ENCODE results near the gene MPZL1.
"Not testable (repeated sequence)": the region's sequence is repeated elsewhere in the genome, so short reads cannot be mapped to it uniquely, and the experiment has no call there.

The MPZL1 gene

DNA sequence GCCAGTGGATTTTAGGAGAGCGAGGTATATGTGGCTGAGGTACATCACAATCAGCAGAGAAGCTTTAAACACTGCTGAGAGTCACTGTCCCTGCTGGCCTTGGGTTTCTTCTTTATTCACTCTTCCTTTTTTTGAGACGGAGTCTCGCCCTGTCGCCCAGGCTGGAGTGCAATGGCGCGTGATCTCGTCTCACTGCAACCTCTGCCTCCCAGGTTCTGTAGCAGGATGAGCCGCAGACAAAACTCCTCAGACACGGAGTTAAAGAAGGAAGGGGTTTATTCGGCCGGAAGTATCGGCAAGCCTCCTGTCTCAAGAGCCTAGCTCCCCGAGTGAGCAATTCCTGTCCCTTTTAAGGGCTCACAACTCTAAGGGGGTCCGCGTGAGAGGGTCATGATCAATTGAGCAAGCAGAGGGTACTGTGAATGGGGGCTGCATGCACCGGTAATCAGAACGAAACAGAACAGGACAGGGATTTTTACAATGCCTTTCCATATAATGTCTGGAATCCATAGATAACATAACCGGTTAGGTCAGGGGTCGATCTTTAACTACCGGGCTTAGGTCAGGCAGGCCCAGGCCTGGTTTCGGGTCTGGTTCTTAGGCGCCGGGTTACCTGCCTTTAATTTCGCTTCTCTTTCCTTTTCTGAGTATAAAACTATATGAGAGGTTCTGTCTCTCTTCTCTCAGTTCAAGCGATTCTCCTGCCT lies 1.9 kb upstream of the MPZL1 start:
- not testable (repeated sequence) for DNase-seq

DNA sequence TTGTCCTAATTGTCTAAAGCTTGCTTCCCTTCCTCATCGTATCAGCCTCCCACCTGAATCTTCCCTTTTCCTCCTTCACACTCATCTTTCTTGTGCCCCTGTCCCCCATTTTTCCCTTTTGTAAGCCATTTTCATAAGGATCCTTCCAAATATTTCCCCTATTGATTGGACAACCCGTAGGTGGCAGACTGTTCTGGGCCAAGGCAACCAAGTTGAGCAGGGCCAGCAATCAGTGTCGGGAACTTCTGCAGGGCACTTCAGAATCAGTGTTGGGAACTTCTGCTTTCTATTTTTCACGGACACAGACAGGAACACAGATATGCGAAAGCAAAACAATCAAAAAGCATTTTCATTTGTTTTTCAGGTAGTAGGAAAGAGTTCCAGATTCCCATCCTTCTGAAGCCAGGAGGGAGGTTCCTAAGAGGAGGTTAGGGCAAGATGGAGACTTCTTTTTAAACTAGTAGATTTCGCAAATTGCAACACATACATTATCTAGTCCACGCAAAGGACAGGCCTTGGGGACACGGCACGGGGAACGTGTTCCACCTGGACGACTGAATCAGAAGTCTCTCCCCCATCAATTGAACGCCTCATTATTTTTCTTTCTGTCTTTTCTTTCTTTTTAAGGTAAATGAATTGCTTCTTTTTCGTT lies 691 bp upstream of the MPZL1 start:
- DNase-seq = peak; percentile 62

DNA sequence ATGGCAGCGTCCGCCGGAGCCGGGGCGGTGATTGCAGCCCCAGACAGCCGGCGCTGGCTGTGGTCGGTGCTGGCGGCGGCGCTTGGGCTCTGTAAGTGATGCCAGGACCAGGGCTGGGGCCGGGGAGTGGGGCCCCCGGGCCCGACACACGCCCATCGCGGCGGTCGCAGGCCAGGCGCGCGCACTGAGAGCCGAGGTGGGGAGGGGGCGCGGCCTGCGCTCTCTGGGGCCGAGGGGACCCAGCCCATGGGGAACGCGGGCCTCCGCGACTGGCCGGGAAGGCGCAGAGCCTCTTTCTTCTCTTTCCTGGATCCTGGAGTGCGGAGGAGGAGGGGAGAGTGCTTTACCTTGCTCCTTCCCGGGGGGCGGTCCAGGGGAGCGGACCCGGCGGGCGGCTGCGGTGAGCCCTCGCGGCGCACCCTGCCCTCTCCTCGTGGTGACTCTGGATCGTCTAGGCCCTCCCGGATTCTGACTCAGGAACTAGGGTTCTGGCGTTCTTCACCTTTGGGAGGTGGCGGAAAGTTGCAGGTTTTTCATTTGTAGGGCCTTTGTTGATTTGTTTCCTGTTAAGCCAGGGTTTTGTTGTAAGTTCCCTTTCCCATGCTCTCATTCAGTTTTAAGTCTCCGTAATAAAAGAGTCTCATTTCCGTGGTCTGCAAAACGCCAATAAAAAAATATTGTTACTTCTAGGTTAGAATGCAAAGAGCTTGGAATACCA lies 529 bp downstream of the MPZL1 start:
- DNase-seq = peak; percentile 77

DNA sequence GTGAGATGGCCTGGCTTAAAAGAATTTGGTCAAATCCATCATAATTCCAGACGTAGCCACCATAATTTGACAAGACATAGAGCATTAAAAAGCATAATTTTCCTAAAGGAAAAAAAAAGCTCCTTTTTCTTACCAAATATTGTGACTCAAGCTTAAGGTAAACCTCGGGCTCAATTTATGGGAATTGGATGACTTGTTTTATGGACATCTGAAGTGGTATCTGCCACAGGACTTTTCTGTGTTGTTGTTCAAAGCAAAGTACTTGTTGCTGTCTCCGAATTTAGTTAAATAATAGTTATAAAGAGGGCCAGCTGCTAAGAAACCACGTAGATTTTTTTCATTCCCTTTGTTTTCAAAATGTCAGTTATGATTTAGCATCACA lies 1.1 kb downstream of the MPZL1 start:
- no peak for DNase-seq

- DNase-seq = no peak
These were observed 2.0 kb downstream of the MPZL1 start for GRCh38 chr1:167723707-167724323.

GRCh38 chr1:167726008-167726407 lies 4.2 kb downstream of the MPZL1 start:
- no peak for DNase-seq

DNA sequence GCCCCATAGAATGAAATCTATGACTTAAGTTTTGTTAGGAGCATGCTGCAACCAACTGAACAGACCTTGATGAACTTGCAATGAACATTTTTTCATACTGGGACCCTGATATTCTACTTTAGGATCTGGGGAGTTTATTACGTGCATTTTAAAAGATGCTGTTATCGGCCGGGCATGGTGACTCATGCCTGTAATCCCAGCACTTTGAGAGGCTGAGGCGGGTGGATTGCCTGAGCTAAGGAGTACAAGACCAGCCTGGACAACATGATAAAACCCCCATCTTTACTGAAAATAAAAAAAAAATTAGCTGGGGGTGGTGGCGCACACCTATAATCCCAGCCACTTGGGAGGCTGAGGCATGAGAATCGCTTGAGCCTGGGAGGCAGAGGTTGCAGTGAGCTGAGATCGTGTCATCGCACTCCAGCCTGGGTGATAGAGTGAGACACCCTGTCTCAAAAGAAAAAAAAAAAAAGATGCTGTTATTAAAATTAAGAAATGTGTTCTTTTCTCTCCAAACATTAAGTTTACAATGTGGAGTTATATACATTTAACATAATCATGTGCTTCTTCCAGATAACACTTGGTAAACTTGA lies 7.1 kb downstream of the MPZL1 start:
- DNase-seq = no peak

DNA sequence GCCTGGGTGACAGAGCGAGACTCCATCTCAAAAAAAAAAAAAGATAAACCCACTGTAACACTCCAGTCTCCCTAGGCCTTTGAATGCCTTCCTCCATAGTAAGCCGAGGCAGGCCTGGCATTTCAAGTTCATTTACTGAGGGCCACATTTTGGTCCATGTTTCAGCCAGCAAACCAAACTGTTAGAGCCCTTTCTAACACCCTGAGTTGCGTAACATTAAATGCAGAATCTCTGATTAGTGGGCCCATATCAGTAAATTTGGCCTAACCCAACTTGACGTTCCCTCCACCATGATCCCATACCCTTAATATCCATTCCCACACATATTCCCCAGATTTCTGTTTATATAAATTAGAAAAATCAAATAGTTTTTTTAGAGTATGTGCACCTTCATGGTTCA lies 12.4 kb downstream of the MPZL1 start:
- DNase-seq = no peak

DNA sequence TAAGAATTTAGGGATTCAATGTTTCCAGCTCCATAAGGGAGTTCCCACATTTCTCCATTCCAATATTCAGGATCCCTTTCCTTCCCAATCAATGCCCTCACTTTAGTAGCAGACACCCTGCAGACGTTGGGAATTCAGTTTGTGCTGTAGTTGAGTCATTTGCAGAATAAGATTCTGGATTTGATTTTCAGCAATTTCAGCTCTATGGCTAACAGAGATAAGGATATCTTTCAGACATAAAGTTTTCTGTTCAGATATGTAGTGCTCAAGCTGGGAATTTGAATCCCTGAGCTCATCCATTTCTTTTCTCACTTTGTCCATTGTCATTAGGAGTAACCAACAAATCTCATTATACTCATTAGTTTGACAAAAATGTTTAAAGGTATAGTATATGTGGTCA lies 13.1 kb downstream of the MPZL1 start:
- no peak for DNase-seq

DNA sequence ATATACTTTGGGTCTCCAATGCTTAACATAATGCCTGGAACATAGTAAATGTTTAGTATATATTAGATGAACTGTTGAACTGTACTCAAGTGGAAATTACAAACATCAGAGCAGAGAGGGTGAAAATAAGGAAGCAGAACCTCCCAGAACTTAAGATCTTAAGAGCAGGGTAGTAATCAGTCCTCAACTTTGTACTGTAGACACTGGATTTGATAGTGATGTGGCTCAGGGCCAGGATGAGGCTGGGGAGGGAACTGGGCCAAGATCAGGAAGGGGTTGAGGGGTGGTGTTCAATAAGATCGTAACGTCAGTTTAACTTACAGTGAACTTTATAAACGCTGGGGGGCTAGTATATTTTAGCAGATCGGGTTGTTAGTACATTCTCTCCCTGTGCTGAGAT lies 15.4 kb downstream of the MPZL1 start:
- DNase-seq = no peak

GRCh38 chr1:167738158-167738557 lies 16.4 kb downstream of the MPZL1 start:
- no peak for DNase-seq

GRCh38 chr1:167739752-167740151 lies 18.0 kb downstream of the MPZL1 start:
- DNase-seq = no peak

DNA sequence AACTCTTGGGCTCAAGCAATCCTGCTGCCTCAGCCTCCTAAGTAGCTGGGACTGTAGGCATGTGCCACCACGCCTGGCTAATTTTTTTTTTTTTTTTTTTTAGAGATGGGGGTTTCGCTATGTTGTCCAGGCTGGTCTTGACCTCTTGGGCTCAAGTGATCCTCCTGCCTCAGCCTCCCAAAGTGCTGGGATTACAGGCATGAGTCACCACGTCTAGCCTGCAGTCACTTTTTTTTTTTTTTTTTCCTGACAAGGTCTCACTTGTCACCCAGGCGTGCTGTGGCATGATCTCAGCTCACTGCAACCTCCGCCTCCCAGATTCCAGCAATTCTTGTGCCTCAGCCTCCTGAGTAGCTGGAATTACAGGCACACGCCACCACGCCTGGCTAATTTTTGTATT lies 19.3 kb downstream of the MPZL1 start:
- not testable (repeated sequence) for DNase-seq

DNA sequence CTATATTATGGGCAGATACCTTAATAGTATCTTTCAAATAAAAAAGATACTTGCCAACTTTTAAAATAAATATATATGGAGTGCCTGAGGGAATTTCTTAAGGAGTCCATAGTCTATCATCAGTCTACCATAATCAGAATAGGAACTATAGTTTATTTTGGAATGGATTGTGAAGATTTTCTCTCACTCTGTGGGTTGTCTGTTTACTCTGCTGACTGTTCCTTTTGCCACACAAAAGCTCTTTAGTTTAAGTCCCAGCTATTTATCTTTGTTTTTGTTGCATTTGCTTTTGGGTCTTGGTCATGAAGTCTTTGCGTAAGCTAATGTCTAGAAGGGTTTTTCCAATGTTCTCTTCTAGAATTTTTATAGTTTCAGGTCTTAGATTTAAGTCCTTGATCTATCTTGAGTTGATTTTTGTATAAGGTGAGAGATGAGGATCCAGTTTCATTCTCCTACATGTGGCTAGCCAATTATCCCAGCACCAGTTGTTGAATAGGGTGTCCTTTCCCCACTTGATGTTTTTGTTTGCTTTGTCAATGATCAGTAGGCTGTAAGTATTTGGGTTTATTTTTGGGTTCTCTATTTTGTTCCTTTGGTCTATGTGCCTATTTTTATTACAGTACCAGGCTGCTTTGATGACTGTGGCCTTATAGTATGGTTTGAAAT lies 20.7 kb downstream of the MPZL1 start:
- not testable (repeated sequence) for DNase-seq

DNA sequence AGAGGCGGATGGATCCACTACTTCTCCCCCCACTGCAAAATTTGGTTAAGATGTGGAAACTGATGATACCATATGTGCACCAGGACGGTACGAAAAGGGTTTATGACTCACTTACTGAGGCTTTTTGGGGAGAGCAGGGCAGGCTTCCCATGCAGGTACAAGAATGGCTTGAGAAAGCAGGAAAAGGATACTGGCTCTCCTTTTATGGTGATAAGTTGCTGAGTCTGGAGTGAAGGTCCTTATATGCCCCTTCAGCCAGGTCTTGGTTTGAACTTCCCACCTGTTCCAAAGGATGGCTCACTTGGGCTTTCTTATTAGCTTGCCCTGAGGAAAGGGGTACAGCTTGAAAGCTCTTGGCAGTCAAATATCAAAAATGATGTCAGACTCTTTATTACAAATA lies 23.1 kb downstream of the MPZL1 start:
- no peak for DNase-seq

DNA sequence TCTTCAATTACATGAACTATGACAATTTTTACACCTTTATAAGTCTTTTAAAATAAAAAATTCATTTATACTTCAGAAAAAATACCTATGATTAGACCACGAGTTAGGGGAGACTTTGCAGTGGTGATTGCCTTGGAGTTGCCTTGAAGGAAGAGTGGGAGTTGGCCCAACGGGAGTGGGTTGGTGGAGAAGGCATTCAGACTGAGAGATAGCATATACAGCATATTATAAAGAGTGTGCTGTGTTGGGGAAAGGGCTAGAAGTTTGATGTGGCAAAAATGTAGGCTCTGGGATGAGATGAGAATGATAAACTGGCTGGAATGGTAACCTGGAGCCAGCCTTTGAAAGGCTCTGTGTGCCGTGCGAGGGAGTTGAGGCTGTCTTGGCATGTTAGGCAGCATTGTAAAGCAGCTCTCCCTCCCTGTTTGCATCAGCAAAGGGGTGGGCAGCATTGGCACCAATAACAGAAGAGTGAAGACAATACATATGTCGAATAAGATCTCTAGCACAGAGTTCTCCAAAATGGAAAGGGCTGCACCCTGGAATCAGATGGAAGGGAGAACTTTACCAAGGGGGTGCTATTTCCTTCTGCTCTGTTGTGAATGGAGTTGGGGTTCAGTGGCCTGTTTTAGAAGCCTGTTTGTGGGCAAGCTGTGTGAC lies 24.4 kb downstream of the MPZL1 start:
- no peak for DNase-seq

GRCh38 chr1:167746988-167747655 lies 25.3 kb downstream of the MPZL1 start:
- DNase-seq = no peak

GRCh38 chr1:167747988-167748387 lies 26.2 kb downstream of the MPZL1 start:
- no peak for DNase-seq

- no peak for DNase-seq
These were observed 27.1 kb downstream of the MPZL1 start for GRCh38 chr1:167748906-167749305.

- DNase-seq = no peak
These were observed 28.0 kb downstream of the MPZL1 start for GRCh38 chr1:167749741-167750140.

GRCh38 chr1:167750641-167751040 lies 28.9 kb downstream of the MPZL1 start:
- DNase-seq = no peak

DNA sequence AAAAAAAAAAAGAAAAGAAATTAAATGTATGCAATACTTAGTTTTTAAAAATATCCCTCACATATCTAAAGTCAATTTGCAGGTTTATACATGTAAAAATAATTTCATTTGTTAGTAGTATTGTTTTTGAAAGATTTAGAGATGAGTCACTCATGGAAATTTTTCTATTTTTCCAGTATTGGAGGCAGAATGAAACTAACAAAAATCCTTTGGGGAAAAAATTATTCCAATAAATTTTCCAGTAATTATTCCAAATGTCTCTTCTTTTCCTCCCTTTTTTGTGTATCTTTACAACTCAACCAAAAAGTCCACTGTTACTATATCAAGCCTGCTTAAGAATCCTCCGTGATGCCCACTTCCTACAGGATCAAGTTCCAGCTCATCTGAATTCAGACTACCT lies 29.9 kb downstream of the MPZL1 start:
- DNase-seq = no peak
